SU-DHL-6 (cell line): ENCODE data around the gene PHF14.

Experiments
- H2AFZ ChIP-seq: fragments of 200-600 bp; sonication (generic); 2 replicates; pipeline ENCODE4 v1.6.1; 2014; ENCODE audit warnings: low read depth, mild to moderate bottlenecking, moderate library complexity, mixed read lengths, antibody characterized with exemption, low read length; ENCODE audit not compliant: severe bottlenecking
- H3F3A ChIP-seq: fragments of 200-600 bp; shearing (Covaris generic); 2 replicates; pipeline ENCODE4 v1.6.0; 2016; ENCODE audit warnings: antibody characterized with exemption, mild to moderate bottlenecking; ENCODE audit not compliant: insufficient read depth
- H3K27ac ChIP-seq: fragments of 200-600 bp; sonication (generic); 2 replicates; pipeline ENCODE4 v1.5.1; 2016; ENCODE audit warnings: low read depth, mild to moderate bottlenecking, low read length, moderate library complexity, mixed read lengths
- H3K27me3 ChIP-seq: fragments of 200-600 bp; sonication (generic), shearing (Covaris generic); 2 replicates; pipeline ENCODE4 v1.6.0; 2014; ENCODE audit warnings: mild to moderate bottlenecking, low read length
- H3K36me3 ChIP-seq: fragments of 200-600 bp; sonication (generic); 2 replicates; pipeline ENCODE4 v1.6.1; 2014; ENCODE audit warnings: mild to moderate bottlenecking, low read length, mixed read lengths
- H3K4me2 ChIP-seq: fragments of 300-600, 200-600 bp; shearing (Covaris generic), sonication (generic); 2 replicates; pipeline ENCODE4 v1.6.0; 2014; ENCODE audit warnings: low read length, low read depth, mild to moderate bottlenecking; ENCODE audit not compliant: poor library complexity, severe bottlenecking
- H3K4me3 ChIP-seq: fragments of 200-600 bp; sonication (generic); 2 replicates; pipeline ENCODE4 v1.5.1; 2014; ENCODE audit warnings: antibody characterized with exemption, low read length, mild to moderate bottlenecking, mixed read lengths; ENCODE audit not compliant: insufficient read depth, poor library complexity, severe bottlenecking
- H3K79me2 ChIP-seq: fragments of 200-600 bp; sonication (generic); 2 replicates; pipeline ENCODE4 v1.6.1; 2014; ENCODE audit warnings: mild to moderate bottlenecking, low read length, moderate library complexity; ENCODE audit not compliant: insufficient read depth
- H3K9ac ChIP-seq: fragments of 200-600 bp; sonication (generic); 2 replicates; pipeline ENCODE4 v1.7.0; 2014; ENCODE audit warnings: mild to moderate bottlenecking, low read length
- H3K9me2 ChIP-seq: fragments of 200-600 bp; sonication (generic); replicated peaks from 2 replicates; pipeline ENCODE4 v1.6.1; 2014; ENCODE audit warnings: low read length; ENCODE audit not compliant: insufficient read depth
- H3K9me3 ChIP-seq: fragments of 200-600 bp; sonication (generic); 2 replicates; pipeline ENCODE4 v1.6.1; 2014; ENCODE audit warnings: low read length, mixed read lengths; ENCODE audit not compliant: insufficient read depth
- H4K20me1 ChIP-seq: fragments of 200-600 bp; sonication (generic); 2 replicates; pipeline ENCODE4 v1.6.1; 2014; ENCODE audit warnings: low read depth, mild to moderate bottlenecking, antibody characterized with exemption, low read length, moderate library complexity, mixed read lengths
- EZH2phosphoT487 ChIP-seq: fragments of 200-600 bp; sonication (generic), shearing (Covaris generic); conservative IDR thresholded peaks from 2 replicates; pipeline ENCODE4 v1.6.1; 2018; ENCODE audit warnings: mild to moderate bottlenecking, antibody characterized with exemption, low read length, moderate library complexity, mixed read lengths
- TF ChIP-seq, protein P1 (sequence below): fragments of 200-600 bp; sonication (generic); IDR thresholded peaks from one replicate; pipeline ENCODE4 v1.5.1; 2017; ENCODE audit warnings: antibody characterized with exemption, mild to moderate bottlenecking, low read length, moderate library complexity; ENCODE audit not compliant: insufficient read depth, poor library complexity, severe bottlenecking

The PHF14 gene

DNA sequence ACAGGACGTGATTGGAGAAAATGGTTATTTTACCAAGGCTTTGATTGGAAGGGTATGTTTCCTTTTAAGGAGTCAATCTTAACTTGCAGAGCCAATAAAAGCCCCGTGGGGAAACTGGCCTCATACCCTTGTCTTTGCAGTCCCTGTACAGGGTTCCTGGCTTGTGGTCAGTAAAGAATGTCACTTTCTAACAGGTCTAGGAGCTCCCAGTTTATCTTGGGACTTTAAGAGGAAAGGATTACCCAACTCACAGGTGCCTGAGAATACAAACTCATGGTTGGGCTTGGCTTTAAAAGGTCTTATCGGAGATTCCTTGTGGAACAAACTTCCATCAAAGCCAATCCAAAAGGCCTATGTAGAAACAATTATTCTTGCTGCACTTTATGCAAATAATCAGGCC is 221.8 kb downstream of the PHF14 start:
- TF ChIP-seq EZH2phosphoT487, result no peak
- TF ChIP-seq, protein P1, sequence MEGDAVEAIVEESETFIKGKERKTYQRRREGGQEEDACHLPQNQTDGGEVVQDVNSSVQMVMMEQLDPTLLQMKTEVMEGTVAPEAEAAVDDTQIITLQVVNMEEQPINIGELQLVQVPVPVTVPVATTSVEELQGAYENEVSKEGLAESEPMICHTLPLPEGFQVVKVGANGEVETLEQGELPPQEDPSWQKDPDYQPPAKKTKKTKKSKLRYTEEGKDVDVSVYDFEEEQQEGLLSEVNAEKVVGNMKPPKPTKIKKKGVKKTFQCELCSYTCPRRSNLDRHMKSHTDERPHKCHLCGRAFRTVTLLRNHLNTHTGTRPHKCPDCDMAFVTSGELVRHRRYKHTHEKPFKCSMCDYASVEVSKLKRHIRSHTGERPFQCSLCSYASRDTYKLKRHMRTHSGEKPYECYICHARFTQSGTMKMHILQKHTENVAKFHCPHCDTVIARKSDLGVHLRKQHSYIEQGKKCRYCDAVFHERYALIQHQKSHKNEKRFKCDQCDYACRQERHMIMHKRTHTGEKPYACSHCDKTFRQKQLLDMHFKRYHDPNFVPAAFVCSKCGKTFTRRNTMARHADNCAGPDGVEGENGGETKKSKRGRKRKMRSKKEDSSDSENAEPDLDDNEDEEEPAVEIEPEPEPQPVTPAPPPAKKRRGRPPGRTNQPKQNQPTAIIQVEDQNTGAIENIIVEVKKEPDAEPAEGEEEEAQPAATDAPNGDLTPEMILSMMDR, result no peak
- no peak overlapping the region for H3K9ac ChIP-seq
- no peaks in the 10 kb centered on the region for H3K79me2 ChIP-seq
- no peak overlapping the region for H3K4me2 ChIP-seq
- no peaks in the 10 kb centered on the region for H4K20me1 ChIP-seq
- H3K27me3 ChIP-seq, result no peaks in the 10 kb centered on the region
- H3K4me3 ChIP-seq, result no peak overlapping the region
- H3K36me3 ChIP-seq, result no peaks in the 10 kb centered on the region
- no peaks in the 10 kb centered on the region for H3F3A ChIP-seq
- no peaks in the 10 kb centered on the region for H3K9me3 ChIP-seq
- H3K9me2 ChIP-seq, result no peaks in the 10 kb centered on the region
- no peak overlapping the region for H2AFZ ChIP-seq
- no peak overlapping the region for H3K27ac ChIP-seq

DNA sequence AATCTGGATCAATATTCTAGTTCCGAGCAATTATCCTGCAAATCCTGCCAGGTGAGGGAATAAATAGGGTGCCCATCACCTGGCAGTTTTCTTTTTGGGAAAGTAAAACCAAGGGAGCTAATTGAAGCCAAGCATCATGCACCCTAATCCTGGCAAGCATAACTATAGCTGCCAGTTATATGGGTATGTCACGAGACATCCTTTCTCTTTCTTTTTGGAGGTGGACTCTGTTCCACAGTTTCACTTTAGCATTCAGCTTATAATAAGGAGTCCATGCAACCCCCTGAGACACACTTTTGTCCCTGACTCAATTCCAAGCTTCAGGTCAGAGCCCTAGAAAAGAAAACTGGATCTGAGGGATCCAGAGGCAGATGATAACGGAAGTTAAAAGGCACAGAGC is 222.5 kb downstream of the PHF14 start:
- Histone ChIP-seq H2AFZ (no peak overlapping the region), H3K9me3 (no peaks in the 10 kb centered on the region), H3K27me3 (no peaks in the 10 kb centered on the region), H3K9me2 (no peaks in the 10 kb centered on the region), H3K36me3 (no peaks in the 10 kb centered on the region), H3F3A (no peaks in the 10 kb centered on the region), H3K4me3 (no peak overlapping the region), H3K79me2 (no peaks in the 10 kb centered on the region), H3K27ac (no peak overlapping the region), H4K20me1 (no peaks in the 10 kb centered on the region), H3K9ac (no peak overlapping the region), H3K4me2 (no peak overlapping the region)
- no peak for TF ChIP-seq EZH2phosphoT487
- TF ChIP-seq, protein P1, result no peak

DNA sequence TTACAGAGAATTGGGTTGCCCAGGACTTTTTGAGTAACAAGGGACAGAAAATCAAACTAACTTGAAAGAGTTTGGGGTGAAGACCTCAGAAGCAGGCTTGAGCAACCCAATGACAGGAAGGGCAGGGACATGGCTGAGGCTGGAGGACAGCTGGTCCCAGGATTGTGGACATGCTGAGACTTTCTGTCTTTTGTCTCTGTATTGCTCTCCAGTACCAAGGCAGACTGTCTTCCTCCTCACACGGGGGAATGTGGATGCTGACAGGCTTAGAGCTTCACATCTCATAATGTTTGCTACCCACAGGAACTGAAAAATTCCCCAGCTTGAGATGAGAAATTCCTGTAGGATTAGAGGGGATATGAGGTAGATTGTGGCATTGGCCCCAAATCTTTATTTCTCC is 229.6 kb downstream of the PHF14 start:
- H4K20me1 ChIP-seq, result no peaks in the 10 kb centered on the region
- no peak overlapping the region for H2AFZ ChIP-seq
- no peaks in the 10 kb centered on the region for H3K9me2 ChIP-seq
- TF ChIP-seq, protein P1, result no peak
- no peak for TF ChIP-seq EZH2phosphoT487
- no peak overlapping the region for H3K9ac ChIP-seq
- no peak overlapping the region for H3K4me2 ChIP-seq
- H3F3A ChIP-seq, result no peaks in the 10 kb centered on the region
- H3K36me3 ChIP-seq, result no peaks in the 10 kb centered on the region
- no peak overlapping the region for H3K4me3 ChIP-seq
- H3K27me3 ChIP-seq, result no peaks in the 10 kb centered on the region
- no peaks in the 10 kb centered on the region for H3K9me3 ChIP-seq
- H3K27ac ChIP-seq, result no peak overlapping the region
- no peaks in the 10 kb centered on the region for H3K79me2 ChIP-seq

DNA sequence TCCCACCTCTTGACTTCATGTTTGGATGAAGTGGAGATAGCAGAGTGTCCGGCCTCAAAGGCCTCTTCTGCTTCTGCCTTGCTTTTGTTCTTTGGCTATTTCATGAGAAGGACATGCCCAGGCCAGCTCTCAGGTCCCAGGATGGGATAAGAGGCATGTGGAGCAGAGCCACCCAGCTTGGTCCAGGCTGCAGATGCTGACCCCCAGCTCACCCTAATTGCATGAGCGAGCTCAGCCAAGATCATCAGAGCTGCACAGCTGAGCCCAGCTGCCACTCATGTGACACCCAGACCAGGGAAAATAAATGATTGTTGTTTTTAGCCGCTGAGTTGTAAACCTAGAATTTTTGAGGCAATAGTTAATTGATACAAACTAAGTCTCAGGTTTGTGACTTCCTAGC is 230.0 kb downstream of the PHF14 start:
- Histone ChIP-seq H3K9me2 (no peaks in the 10 kb centered on the region), H3K4me2 (no peak overlapping the region), H2AFZ (no peak overlapping the region), H3K27me3 (no peaks in the 10 kb centered on the region), H4K20me1 (no peaks in the 10 kb centered on the region), H3K9ac (no peak overlapping the region), H3F3A (no peaks in the 10 kb centered on the region), H3K36me3 (no peaks in the 10 kb centered on the region), H3K4me3 (no peak overlapping the region), H3K79me2 (no peaks in the 10 kb centered on the region), H3K27ac (no peak overlapping the region), H3K9me3 (no peaks in the 10 kb centered on the region)
- TF ChIP-seq EZH2phosphoT487, result no peak
- TF ChIP-seq, protein P1, result no peak
